Immature natural killer cell (primary cell): ENCODE results near the gene LGI1. TPM values are rescaled to one million over a fixed set of nuclear protein-coding genes. Genes with fewer than 3 reads are reported as not detected.
"Not testable (repeated sequence)": the region's sequence is repeated elsewhere in the genome, so short reads cannot be mapped to it uniquely, and the experiment has no call there.

Source experiments
- DNase-seq, 3 donors: peaks; one replicate each; pipeline ENCODE4 v3.0.0; 2022; ENCODE audit warnings: mixed read lengths in 1 of 3
- H3K27ac Mint-ChIP-seq, 6 donors: one replicate each; pipeline ENCODE4 v1.8.0; 2020; ENCODE audit warnings: mixed read lengths in 6 of 6, mild to moderate bottlenecking in 5 of 6, inconsistent platforms in 4 of 6, moderate library complexity in 3 of 6
- H3K27me3 Mint-ChIP-seq, 3 donors: one replicate each; pipeline ENCODE4 v1.8.0; 2020 to 2021; ENCODE audit warnings: low read depth in 3 of 3, mild to moderate bottlenecking in 3 of 3, mixed read lengths in 3 of 3, moderate library complexity in 3 of 3, inconsistent platforms in 1 of 3
- H3K36me3 Mint-ChIP-seq, 3 donors: one replicate each; pipeline ENCODE4 v1.8.0; 2020; ENCODE audit warnings: mixed read lengths in 3 of 3, inconsistent platforms in 2 of 3, mild to moderate bottlenecking in 2 of 3
- H3K4me1 Mint-ChIP-seq, 2 donors: one replicate each; pipeline ENCODE4 v1.8.0; 2020; ENCODE audit warnings: inconsistent platforms in 2 of 2, mild to moderate bottlenecking in 2 of 2, mixed read lengths in 2 of 2, moderate library complexity in 1 of 2
- H3K4me3 Mint-ChIP-seq, 5 donors: one replicate each; pipeline ENCODE4 v1.8.0; 2020; ENCODE audit warnings: mild to moderate bottlenecking in 5 of 5, mixed read lengths in 5 of 5, inconsistent platforms in 3 of 5, moderate library complexity in 3 of 5
- H3K9me3 Mint-ChIP-seq, 6 donors: one replicate each; pipeline ENCODE4 v1.8.0; 2020; ENCODE audit warnings: mild to moderate bottlenecking in 6 of 6, mixed read lengths in 6 of 6, inconsistent platforms in 4 of 6, moderate library complexity in 3 of 6
- polyA plus RNA-seq, 3 donors: library from polyadenylated mRNA; unstranded; fragments of 300-500 nt; fragmentation: Illumina TruSeq; gene quantifications; one replicate each; pipeline ENCODE4 v1.2.3, GENCODE V29; 2021

Gene LGI1
- polyA plus RNA-seq, 3 donors from 2014 or later = not detected

DNA sequence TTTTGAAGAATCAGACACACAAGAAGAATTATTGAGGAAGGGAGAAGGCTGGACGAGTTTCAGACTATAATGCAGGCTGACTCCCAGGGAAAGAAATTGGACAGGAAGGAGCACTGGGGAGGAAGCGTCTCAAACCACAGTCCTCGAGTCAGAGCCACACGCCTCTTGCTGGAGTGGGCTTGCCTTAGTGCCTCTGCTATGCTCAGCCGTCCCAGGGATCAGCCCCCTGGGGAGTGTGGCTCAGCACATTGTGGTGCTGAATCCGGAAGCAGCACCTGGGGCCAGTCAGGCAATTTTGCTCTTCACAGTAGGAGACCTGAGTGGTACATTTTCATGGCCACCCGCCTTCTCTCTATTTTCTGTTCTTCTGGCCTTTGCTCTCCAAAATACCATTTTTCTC, 68.6 kb downstream of the LGI1 start:
- peaks cover 0 to 2% (median 0%) of the 10 kb centered on the region in 6 donors for H3K9me3 Mint-ChIP-seq
- no peaks in the 10 kb centered on the region for H3K36me3 Mint-ChIP-seq
- DNase-seq = no peak
- no peak overlapping the region for H3K4me3 Mint-ChIP-seq
- H3K4me1 Mint-ChIP-seq = no peaks in the 10 kb centered on the region
- H3K27me3 Mint-ChIP-seq = no peaks in the 10 kb centered on the region
- H3K27ac Mint-ChIP-seq = no peak overlapping the region

- H3K36me3 Mint-ChIP-seq = no peaks in the 10 kb centered on the region
- DNase-seq = no peak
- no peaks in the 10 kb centered on the region for H3K4me1 Mint-ChIP-seq
- H3K27me3 Mint-ChIP-seq = no peaks in the 10 kb centered on the region
- no peak overlapping the region for H3K4me3 Mint-ChIP-seq
- H3K27ac Mint-ChIP-seq = no peak overlapping the region
- peaks cover 0 to 2% (median 0%) of the 10 kb centered on the region in 6 donors for H3K9me3 Mint-ChIP-seq
These were observed 69.5 kb downstream of the LGI1 start for GRCh38 chr10:93827056-93827804.

- not testable (repeated sequence) for DNase-seq, H3K4me3 Mint-ChIP-seq, H3K4me1 Mint-ChIP-seq, H3K27ac Mint-ChIP-seq, H3K9me3 Mint-ChIP-seq, H3K36me3 Mint-ChIP-seq, H3K27me3 Mint-ChIP-seq
These were observed 73.3 kb downstream of the LGI1 start for GRCh38 chr10:93831065-93831464.

DNA sequence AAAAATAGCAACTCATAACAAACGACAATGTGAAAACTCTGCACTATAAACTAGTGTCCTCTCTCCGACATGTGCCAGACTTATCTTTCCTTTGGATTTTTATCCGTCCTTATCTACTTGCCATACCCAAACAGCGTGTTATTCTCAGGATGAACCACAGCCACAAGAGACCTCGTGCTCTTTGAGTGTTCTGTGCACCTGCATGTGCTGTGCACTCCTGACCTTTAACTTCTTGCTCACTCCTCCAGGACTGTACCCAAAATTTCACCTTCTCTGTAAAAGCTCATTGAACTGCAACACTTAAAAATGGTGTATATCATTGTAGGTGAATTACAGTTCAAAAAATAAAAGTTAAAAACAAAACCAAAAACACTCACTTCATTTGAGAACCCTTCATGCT, 78.0 kb downstream of the LGI1 start:
- Mint-ChIP-seq H3K36me3 (no peaks in the 10 kb centered on the region), H3K4me3 (no peak overlapping the region), H3K27ac (no peak overlapping the region), H3K27me3 (peaks cover 0 to 4% (median 3%) of the 10 kb centered on the region in 3 donors), H3K9me3 (peaks cover 0 to 6% (median under 1%) of the 10 kb centered on the region in 6 donors), H3K4me1 (no peaks in the 10 kb centered on the region)
- no peak for DNase-seq

GRCh38 chr10:93837822-93838221, 80.1 kb downstream of the LGI1 start:
- H3K27ac Mint-ChIP-seq = no peak overlapping the region
- H3K4me1 Mint-ChIP-seq = no peaks in the 10 kb centered on the region
- no peak for DNase-seq
- H3K4me3 Mint-ChIP-seq = no peak overlapping the region
- H3K27me3 Mint-ChIP-seq = peaks cover 0 to 3% (median 3%) of the 10 kb centered on the region in 3 donors
- peaks cover 0 to 6% (median 0%) of the 10 kb centered on the region in 6 donors for H3K9me3 Mint-ChIP-seq
- no peaks in the 10 kb centered on the region for H3K36me3 Mint-ChIP-seq

DNA sequence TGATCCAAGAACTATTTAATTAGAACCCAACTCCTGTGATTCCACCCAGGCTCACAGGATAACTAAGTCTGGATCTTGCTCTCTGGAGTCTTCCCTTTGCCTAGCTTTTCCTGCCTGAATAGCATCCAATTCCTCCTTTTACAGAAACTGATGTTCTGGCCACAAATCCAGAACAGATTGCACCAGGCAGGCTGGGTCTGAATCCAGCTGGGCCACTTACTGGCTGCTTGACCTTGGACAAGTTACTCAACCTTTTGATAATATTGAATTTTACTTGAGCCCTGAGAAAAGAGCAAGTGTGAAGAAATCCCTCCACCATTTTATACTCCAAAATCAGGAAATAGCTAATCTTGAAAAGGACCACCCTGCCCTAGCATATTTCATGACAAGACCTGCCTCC, 80.5 kb downstream of the LGI1 start:
- H3K27ac Mint-ChIP-seq = no peak overlapping the region
- no peak overlapping the region for H3K4me3 Mint-ChIP-seq
- no peak for DNase-seq
- no peaks in the 10 kb centered on the region for H3K36me3 Mint-ChIP-seq
- H3K27me3 Mint-ChIP-seq = peaks cover 0 to 3% (median 3%) of the 10 kb centered on the region in 3 donors
- H3K4me1 Mint-ChIP-seq = no peaks in the 10 kb centered on the region
- H3K9me3 Mint-ChIP-seq = peaks cover 0 to 6% (median 0%) of the 10 kb centered on the region in 6 donors

DNA sequence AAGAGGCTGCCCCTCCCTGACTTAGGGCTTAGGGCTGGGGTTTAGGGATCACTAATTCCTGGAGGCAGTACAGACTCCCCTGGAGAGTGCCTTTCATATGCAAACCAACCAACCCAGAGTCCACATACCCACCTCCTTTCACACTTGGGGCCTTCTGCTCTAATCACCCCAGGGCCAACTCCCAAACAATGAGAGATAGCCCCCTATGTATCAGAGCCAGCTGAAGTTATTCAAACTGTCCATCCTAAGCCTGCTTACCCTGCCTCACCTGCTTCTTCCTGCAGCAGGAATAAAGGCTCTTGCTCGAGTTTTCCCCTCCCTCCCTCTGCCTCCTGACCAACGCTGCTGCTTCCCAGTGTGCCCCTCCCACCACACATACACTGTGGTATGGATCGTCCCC, 84.2 kb downstream of the LGI1 start:
- Mint-ChIP-seq H3K36me3 (no peaks in the 10 kb centered on the region), H3K4me3 (no peak overlapping the region), H3K27ac (no peak overlapping the region), H3K4me1 (no peaks in the 10 kb centered on the region), H3K27me3 (peaks cover 0 to 3% (median 0%) of the 10 kb centered on the region in 3 donors), H3K9me3 (no peaks in the 10 kb centered on the region)
- DNase-seq = no peak

- H3K27me3 Mint-ChIP-seq = peaks cover 0 to 4% (median 0%) of the 10 kb centered on the region in 3 donors
- no peak overlapping the region for H3K27ac Mint-ChIP-seq
- DNase-seq = no peak
- H3K4me1 Mint-ChIP-seq = no peaks in the 10 kb centered on the region
- H3K9me3 Mint-ChIP-seq = no peaks in the 10 kb centered on the region
- no peak overlapping the region for H3K4me3 Mint-ChIP-seq
- H3K36me3 Mint-ChIP-seq = no peaks in the 10 kb centered on the region
These were observed 87.4 kb downstream of the LGI1 start for GRCh38 chr10:93844979-93845626.

Other genes with a start within 250 kb of the LGI1 start
- gene FFAR4, start 191.3 kb upstream of the LGI1 start, polyA plus RNA-seq = not detected
- not detected for gene RBP4, start 156.7 kb upstream of the LGI1 start, polyA plus RNA-seq
- not detected for gene PDE6C, start 145.4 kb upstream of the LGI1 start, polyA plus RNA-seq
- gene FRA10AC1, start 55.3 kb upstream of the LGI1 start, polyA plus RNA-seq = 1 to 10 TPM; 3.0 to 4.5 (median 3.6) TPM
- under 1 TPM in 2 of 3 donors, not detected in 1; 0.63 to 0.78 TPM for gene SLC35G1, start 136.0 kb downstream of the LGI1 start, polyA plus RNA-seq
- under 1 TPM in 2 of 3 donors, not detected in 1; 0.03 to 0.08 TPM for gene PLCE1, start 236.0 kb downstream of the LGI1 start, polyA plus RNA-seq